Mesendoderm (in vitro differentiated cells): ENCODE measurements around the gene GET4.

Experiments used
- DNase-seq: peaks from one replicate; pipeline ENCODE4 v3.0.0; 2013
- H2AK5ac ChIP-seq: 2 replicates; pipeline ENCODE4 v1.6.1; 2013; ENCODE audit warnings: low read length, inconsistent platforms
- H2BK120ac ChIP-seq: 2 replicates; pipeline ENCODE4 v1.6.1; 2013; ENCODE audit warnings: low read depth, mild to moderate bottlenecking, low read length, moderate library complexity, mixed read lengths
- H2BK15ac ChIP-seq: replicated peaks from 2 replicates; pipeline ENCODE4 v1.6.1; 2013; ENCODE audit warnings: low read depth, mild to moderate bottlenecking, moderate library complexity
- H2BK5ac ChIP-seq: 2 replicates; pipeline ENCODE4 v1.6.1; 2013; ENCODE audit warnings: low read length, inconsistent platforms
- H3K18ac ChIP-seq: 2 replicates; pipeline ENCODE4 v1.6.1; 2013; ENCODE audit warnings: mild to moderate bottlenecking, low read length, mixed read lengths
- H3K23ac ChIP-seq: one replicate; pipeline ENCODE4 v1.6.1; 2013; ENCODE audit warnings: low read length
- H3K27ac ChIP-seq: 2 replicates; pipeline ENCODE4 v1.5.1; 2013; ENCODE audit warnings: low read depth, mild to moderate bottlenecking, inconsistent platforms, low read length, moderate library complexity
- H3K27me3 ChIP-seq: 2 replicates; pipeline ENCODE4 v1.6.1; 2013; ENCODE audit warnings: low read length, control low read depth, mild to moderate bottlenecking, inconsistent platforms; ENCODE audit not compliant: insufficient read depth, poor library complexity
- H3K36me3 ChIP-seq: 2 replicates; pipeline ENCODE4 v1.6.1; 2013; ENCODE audit warnings: low read length, inconsistent platforms; ENCODE audit not compliant: control insufficient read depth, insufficient read depth
- H3K4ac ChIP-seq: one replicate; pipeline ENCODE4 v1.6.1; 2013; ENCODE audit warnings: low read depth, mild to moderate bottlenecking, low read length, moderate library complexity
- H3K4me1 ChIP-seq: 2 replicates; pipeline ENCODE4 v1.6.1; 2013; ENCODE audit warnings: low read depth, low read length, inconsistent platforms; ENCODE audit not compliant: control insufficient read depth
- H3K4me2 ChIP-seq: 2 replicates; pipeline ENCODE4 v1.6.1; 2013; ENCODE audit warnings: low read length
- H3K4me3 ChIP-seq: 2 replicates; pipeline ENCODE4 v1.5.1; 2013; ENCODE audit warnings: mild to moderate bottlenecking, low read length
- H3K56ac ChIP-seq: one replicate; pipeline ENCODE4 v1.6.1; 2013; ENCODE audit warnings: low read length
- H3K79me1 ChIP-seq: 2 replicates; pipeline ENCODE4 v1.6.1; 2013; ENCODE audit warnings: low read length, inconsistent platforms
- H3K79me2 ChIP-seq: 2 replicates; pipeline ENCODE4 v1.6.1; 2013; ENCODE audit warnings: mild to moderate bottlenecking, low read length; ENCODE audit not compliant: control insufficient read depth, insufficient read depth
- H3K9ac ChIP-seq: 2 replicates; pipeline ENCODE4 v1.6.1; 2013; ENCODE audit warnings: low read length, inconsistent platforms
- H4K5ac ChIP-seq: one replicate; pipeline ENCODE4 v1.6.1; 2013; ENCODE audit warnings: low read length
- H4K8ac ChIP-seq: one replicate; pipeline ENCODE4 v1.6.1; 2013; ENCODE audit warnings: low read depth, mild to moderate bottlenecking, control low read depth, low read length, moderate library complexity
- whole genome bisulfite sequencing: extraction: QIAGEN DNeasy Blood & Tissue Kit; methylation state at CpG from one replicate; pipeline ENCODE4 v1.1.7; 2013; ENCODE audit warnings: low lambda C conversion rate, missing lambda C conversion rate; ENCODE audit not compliant: insufficient coverage; ENCODE audit errors: extremely low coverage; 5-methylcytosine and 5-hydroxymethylcytosine counted together

The GET4 gene

DNA sequence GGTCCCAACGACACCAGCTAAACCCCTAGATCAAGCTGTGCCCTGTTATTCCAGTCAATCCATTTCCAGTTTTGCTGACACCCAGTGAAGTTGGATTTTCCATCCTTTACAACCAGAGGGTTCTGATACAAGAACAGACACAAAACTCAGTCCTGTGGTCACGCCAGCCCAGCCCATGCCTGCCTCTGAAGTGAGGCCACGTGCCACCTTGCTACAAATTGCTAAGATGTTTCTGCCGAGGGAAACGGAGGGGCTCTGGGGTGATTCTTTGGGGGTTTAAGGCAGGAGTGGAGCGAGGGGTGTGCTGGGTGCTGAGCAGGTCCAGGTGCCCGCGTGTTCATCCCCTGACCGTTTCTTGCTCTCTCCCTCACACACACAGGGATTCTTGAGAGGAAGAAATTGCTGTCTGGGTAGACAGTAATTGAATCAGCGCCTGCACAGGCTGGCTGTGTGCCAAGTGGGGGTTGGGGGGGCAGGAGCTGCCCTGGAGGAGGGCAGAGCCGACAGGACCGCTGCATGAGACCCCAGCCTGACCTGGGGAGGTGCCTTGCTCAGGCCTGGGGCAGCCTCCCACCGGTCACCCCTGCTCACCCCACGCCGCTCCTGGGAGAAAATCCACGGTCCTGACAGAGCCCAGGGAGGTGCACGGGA, 40.1 kb downstream of the GET4 start:
- H3K4me1 ChIP-seq, result no peaks in the 10 kb centered on the region
- no peak for DNase-seq
- H3K4me2 ChIP-seq, result no peak overlapping the region
- H3K4me3 ChIP-seq, result no peak overlapping the region
- no peaks in the 10 kb centered on the region for H3K79me2 ChIP-seq
- H3K23ac ChIP-seq, result no peak overlapping the region
- no peak overlapping the region for H2AK5ac ChIP-seq
- H3K27ac ChIP-seq, result no peak overlapping the region
- H3K27me3 ChIP-seq, result no peaks in the 10 kb centered on the region
- no peaks in the 10 kb centered on the region for H3K36me3 ChIP-seq
- H3K9ac ChIP-seq, result no peak overlapping the region
- no peak overlapping the region for H4K8ac ChIP-seq
- no peak overlapping the region for H2BK15ac ChIP-seq
- H2BK5ac ChIP-seq, result no peak overlapping the region
- no peak overlapping the region for H4K5ac ChIP-seq
- no peak overlapping the region for H3K4ac ChIP-seq
- H3K18ac ChIP-seq, result no peak overlapping the region
- WGBS, result no CpG with 5 or more reads among the region's 17 CpGs
- H3K79me1 ChIP-seq, result no peaks in the 10 kb centered on the region
- no peak overlapping the region for H2BK120ac ChIP-seq
- H3K56ac ChIP-seq, result no peak overlapping the region

DNA sequence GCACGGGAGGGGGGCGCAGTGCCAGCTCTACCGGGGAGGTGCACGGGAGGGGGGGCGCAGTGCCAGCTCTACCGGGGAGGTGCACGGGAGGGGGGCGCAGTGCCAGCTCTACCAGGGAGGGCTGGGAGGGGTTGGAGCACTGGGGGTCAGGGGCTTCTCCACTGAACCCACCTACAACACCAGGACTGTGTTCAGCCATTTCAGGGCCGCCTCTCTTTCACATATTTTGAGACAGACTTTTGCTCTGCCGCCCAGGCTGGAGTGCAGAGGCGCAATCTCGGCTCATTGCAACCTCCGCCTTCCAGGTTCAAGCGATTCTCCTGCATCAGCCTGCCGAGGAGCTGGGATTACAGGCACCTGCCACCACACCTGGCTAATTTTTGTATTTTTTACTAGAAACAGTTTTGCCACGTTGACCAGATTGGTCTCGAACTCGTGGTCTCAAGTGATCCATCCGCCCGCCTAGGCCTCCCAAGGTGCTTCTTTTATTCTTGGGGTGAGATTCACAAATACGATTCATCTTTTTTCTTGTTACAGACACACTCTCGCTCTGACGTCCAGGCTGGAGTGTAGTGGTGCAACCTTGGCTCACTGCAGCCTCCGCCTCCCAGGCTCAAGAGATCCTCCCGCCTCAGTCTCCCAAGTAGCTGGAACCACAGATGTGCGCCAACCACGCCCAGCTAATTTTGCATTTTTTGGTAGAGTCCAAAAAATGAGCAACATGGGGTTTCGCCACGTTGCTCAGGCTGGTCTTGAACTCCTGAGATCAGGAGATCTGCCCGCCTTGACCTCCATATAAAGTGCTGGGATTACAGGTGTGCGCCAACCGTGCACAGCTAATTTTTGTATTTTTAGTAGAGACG, 41.1 kb downstream of the GET4 start:
- no peak for DNase-seq
- Histone ChIP-seq H2BK15ac (no peak overlapping the region), H3K4me1 (no peaks in the 10 kb centered on the region), H3K79me2 (no peaks in the 10 kb centered on the region), H3K4me3 (no peak overlapping the region), H3K4me2 (no peak overlapping the region), H2BK120ac (no peak overlapping the region), H3K18ac (no peak overlapping the region), H3K23ac (no peak overlapping the region), H4K8ac (no peak overlapping the region), H2BK5ac (no peak overlapping the region), H3K4ac (no peak overlapping the region), H3K56ac (no peak overlapping the region), H2AK5ac (no peak overlapping the region), H3K27ac (no peak overlapping the region), H4K5ac (no peak overlapping the region), H3K9ac (no peak overlapping the region), H3K27me3 (no peaks in the 10 kb centered on the region), H3K36me3 (no peaks in the 10 kb centered on the region), H3K79me1 (no peaks in the 10 kb centered on the region)
- WGBS, result no CpG with 5 or more reads among the region's 33 CpGs

DNA sequence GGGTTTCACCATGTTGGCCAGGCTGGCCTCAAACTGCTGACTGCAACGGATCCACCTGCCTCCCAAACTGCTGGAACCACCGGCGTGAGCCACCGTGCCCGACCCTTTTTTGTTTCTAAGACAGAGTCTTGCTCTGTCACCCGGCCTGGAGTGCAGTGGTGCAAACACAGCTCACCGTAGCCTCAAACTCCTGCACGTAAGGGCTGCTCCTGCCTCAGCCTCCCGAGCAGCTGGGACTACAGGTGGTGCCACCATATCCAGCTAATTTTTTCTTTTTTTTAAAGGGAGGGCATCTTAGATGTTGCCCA, 41.7 kb downstream of the GET4 start:
- Histone ChIP-seq H3K56ac (no peak overlapping the region), H3K36me3 (no peaks in the 10 kb centered on the region), H2BK5ac (no peak overlapping the region), H3K27me3 (no peaks in the 10 kb centered on the region), H3K23ac (no peak overlapping the region), H3K4me2 (no peak overlapping the region), H3K4me1 (no peaks in the 10 kb centered on the region), H3K27ac (no peak overlapping the region), H2BK15ac (no peak overlapping the region), H4K8ac (no peak overlapping the region), H3K79me2 (no peaks in the 10 kb centered on the region), H3K18ac (no peak overlapping the region), H2AK5ac (no peak overlapping the region), H2BK120ac (no peak overlapping the region), H4K5ac (no peak overlapping the region), H3K4me3 (no peak overlapping the region), H3K79me1 (no peaks in the 10 kb centered on the region), H3K9ac (no peak overlapping the region), H3K4ac (no peak overlapping the region)
- WGBS, result no CpG with 5 or more reads among the region's 9 CpGs
- no peak for DNase-seq

DNA sequence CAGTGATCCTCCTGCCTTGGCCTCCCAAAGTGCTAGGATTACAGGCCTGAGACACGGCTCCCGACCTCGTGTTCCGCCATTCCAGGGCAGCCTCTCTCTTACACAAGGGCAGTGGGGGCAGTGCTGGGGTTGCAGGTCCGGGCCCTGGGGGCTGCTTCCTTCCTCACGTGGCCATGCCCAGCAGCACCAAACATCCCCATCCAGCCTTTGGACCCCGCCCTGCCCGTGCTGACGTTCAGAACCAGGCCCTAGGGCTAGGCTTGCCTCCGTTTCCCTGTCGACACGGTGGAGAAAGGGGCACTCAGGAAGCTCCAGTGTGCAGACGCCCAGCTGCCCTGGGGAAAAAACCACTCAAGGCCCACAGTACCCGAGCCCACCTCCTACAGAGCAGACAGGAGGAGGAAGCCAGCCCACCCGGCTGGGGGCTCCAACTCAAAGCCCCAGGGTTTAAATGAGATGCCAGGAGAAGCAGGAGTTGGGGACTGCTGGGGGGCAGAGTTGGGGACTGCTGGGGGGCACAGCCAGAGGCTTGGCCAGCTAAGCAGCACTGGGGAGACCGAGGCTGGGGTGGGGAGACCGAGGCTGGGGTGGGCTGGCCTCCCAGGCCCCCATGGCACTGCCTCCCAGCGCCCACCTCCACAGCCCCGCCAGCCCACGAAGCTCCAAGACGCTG, 42.2 kb downstream of the GET4 start:
- DNase-seq, result no peak
- no peak overlapping the region for H2BK15ac ChIP-seq
- H2BK5ac ChIP-seq, result no peak overlapping the region
- no peak overlapping the region for H3K4me3 ChIP-seq
- H3K27me3 ChIP-seq, result no peaks in the 10 kb centered on the region
- H3K23ac ChIP-seq, result no peak overlapping the region
- no peak overlapping the region for H4K8ac ChIP-seq
- H3K4ac ChIP-seq, result no peak overlapping the region
- WGBS, result no CpG with 5 or more reads among the region's 21 CpGs
- no peaks in the 10 kb centered on the region for H3K36me3 ChIP-seq
- H3K56ac ChIP-seq, result no peak overlapping the region
- no peak overlapping the region for H3K9ac ChIP-seq
- H3K79me2 ChIP-seq, result no peaks in the 10 kb centered on the region
- H3K4me2 ChIP-seq, result no peak overlapping the region
- no peak overlapping the region for H3K27ac ChIP-seq
- no peak overlapping the region for H3K18ac ChIP-seq
- no peaks in the 10 kb centered on the region for H3K4me1 ChIP-seq
- H3K79me1 ChIP-seq, result no peaks in the 10 kb centered on the region
- no peak overlapping the region for H2AK5ac ChIP-seq
- no peak overlapping the region for H4K5ac ChIP-seq
- no peak overlapping the region for H2BK120ac ChIP-seq

DNA sequence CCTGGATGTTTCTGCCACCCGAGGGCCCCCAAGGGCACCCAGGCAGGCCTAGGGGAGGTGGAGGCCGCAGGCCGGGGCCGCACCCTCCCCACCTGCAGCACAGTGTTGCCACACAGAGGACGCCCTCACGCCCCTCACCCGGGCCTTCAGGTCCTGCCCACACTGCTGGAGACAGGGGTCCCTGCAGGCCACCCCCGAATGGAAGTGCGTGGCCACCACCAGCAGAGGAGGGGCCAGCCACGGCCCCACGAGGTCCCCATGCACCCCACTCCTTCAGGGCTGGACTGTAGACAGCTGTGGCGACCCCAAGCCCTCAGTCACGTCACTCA, 42.7 kb downstream of the GET4 start:
- Histone ChIP-seq H3K27ac (no peak overlapping the region), H3K79me1 (no peaks in the 10 kb centered on the region), H4K5ac (no peak overlapping the region), H2BK5ac (no peak overlapping the region), H3K4me3 (no peak overlapping the region), H3K9ac (no peak overlapping the region), H3K27me3 (no peaks in the 10 kb centered on the region), H4K8ac (no peak overlapping the region), H3K4me2 (no peak overlapping the region), H3K23ac (no peak overlapping the region), H2BK120ac (no peak overlapping the region), H3K4ac (no peak overlapping the region), H3K79me2 (no peaks in the 10 kb centered on the region), H3K56ac (no peak overlapping the region), H2AK5ac (no peak overlapping the region), H3K36me3 (no peaks in the 10 kb centered on the region), H3K4me1 (no peaks in the 10 kb centered on the region), H2BK15ac (no peak overlapping the region), H3K18ac (no peak overlapping the region)
- DNase-seq, result no peak
- no CpG with 5 or more reads among the region's 13 CpGs for WGBS
